Urinary bladder (tissue), 4 donors: ENCODE results near the gene CHIC2. TPM values are rescaled to one million over a fixed set of nuclear protein-coding genes. Genes with fewer than 3 reads are reported as not detected.
"Not testable (repeated sequence)": the region's sequence is repeated elsewhere in the genome, so short reads cannot be mapped to it uniquely, and the experiment has no call there.

ENCODE experiments used
- DNase-seq: peaks from one replicate; pipeline ENCODE4 v3.0.0-alpha.2; 2015; ENCODE audit errors: extremely low spot score
- H3K27ac ChIP-seq: one replicate; pipeline ENCODE4 v1.5.1; 2013; ENCODE audit warnings: low read depth, mild to moderate bottlenecking, moderate library complexity
- H3K36me3 ChIP-seq: one replicate; pipeline ENCODE4 v1.6.1; 2013; ENCODE audit warnings: mild to moderate bottlenecking, moderate library complexity; ENCODE audit not compliant: insufficient read depth
- H3K4me1 ChIP-seq: one replicate; pipeline ENCODE4 v1.6.1; 2013; ENCODE audit warnings: mild to moderate bottlenecking, moderate library complexity; ENCODE audit not compliant: insufficient read depth
- H3K4me3 ChIP-seq: one replicate; pipeline ENCODE4 v1.5.1; 2013; ENCODE audit warnings: low read depth, low read length
- WGBS: extraction: QIAGEN DNeasy Blood & Tissue Kit; methylation state at CpG from one replicate; pipeline ENCODE4 v1.1.7; 2013; 5-methylcytosine and 5-hydroxymethylcytosine counted together
- polyA plus RNA-seq: library from polyadenylated mRNA; stranded (reverse); fragments of 200-250 nt; gene quantifications from one replicate; pipeline ENCODE4 v1.2.3, GENCODE V29; 2013
- total RNA-seq: library from RNA; depleted of rRNA; stranded (reverse); fragments of >200 nt; gene quantifications from one replicate; pipeline ENCODE4 v1.2.3, GENCODE V29; 2014
- donor health status: healthy with polysubstance abuse.
- donor health status: healthy.

The CHIC2 gene
- total RNA-seq (39.5 TPM), polyA plus RNA-seq (27.3 TPM)

- Histone ChIP-seq H3K4me3 (peak within 1 kb of the TSS; percentile 95), H3K36me3 (no peaks in the 10 kb centered on the region), H3K27ac (peak within 1 kb of the TSS; percentile 97), H3K4me1 (no peaks in the 10 kb centered on the region)
- DNase-seq: peak; percentile 74
- under 1% methylated on average over 87 of the region's 87 CpGs for WGBS
These were observed at the start of gene CHIC2 for GRCh38 chr4:54064317-54065111. TSS of gene CHIC2 (minus strand) at chr4:54064605. CDS start at chr4:54064300, 305 bp downstream.

- H3K4me3 ChIP-seq, H3K36me3 ChIP-seq, DNase-seq, H3K4me1 ChIP-seq, H3K27ac ChIP-seq: not testable (repeated sequence)
- WGBS: 90% methylated on average over 1 of the region's 1 CpG
These were observed 48.8 kb upstream of the CHIC2 start for GRCh38 chr4:54113206-54113605.

- DNase-seq: no peak
- Histone ChIP-seq H3K36me3 (no peaks in the 10 kb centered on the region), H3K27ac (no peak overlapping the region), H3K4me1 (no peaks in the 10 kb centered on the region), H3K4me3 (no peak overlapping the region)
- WGBS: 30% methylated on average over 10 of the region's 10 CpGs
These were observed 45.6 kb upstream of the CHIC2 start for GRCh38 chr4:54110019-54110416.

- DNase-seq: no peak
- H3K4me1 ChIP-seq: no peaks in the 10 kb centered on the region
- WGBS: 20% methylated on average over 51 of the region's 51 CpGs
- H3K4me3 ChIP-seq: no peak overlapping the region
- no peaks in the 10 kb centered on the region for H3K36me3 ChIP-seq
- no peak overlapping the region for H3K27ac ChIP-seq
These were observed 45.0 kb upstream of the CHIC2 start for GRCh38 chr4:54109241-54110018.

- Histone ChIP-seq H3K27ac (no peak overlapping the region), H3K4me3 (no peak overlapping the region), H3K36me3 (no peaks in the 10 kb centered on the region), H3K4me1 (no peaks in the 10 kb centered on the region)
- DNase-seq: no peak
- 37% methylated on average over 22 of the region's 22 CpGs for WGBS
These were observed 43.7 kb upstream of the CHIC2 start for GRCh38 chr4:54107951-54108748.

- DNase-seq: no peak
- Histone ChIP-seq H3K36me3 (no peaks in the 10 kb centered on the region), H3K4me1 (no peaks in the 10 kb centered on the region), H3K27ac (no peak overlapping the region), H3K4me3 (no peak overlapping the region)
- 86% methylated on average over 1 of the region's 1 CpG for WGBS
These were observed 40.5 kb upstream of the CHIC2 start for GRCh38 chr4:54104907-54105306.

- Histone ChIP-seq H3K4me1 (no peaks in the 10 kb centered on the region), H3K27ac (no peak overlapping the region), H3K4me3 (no peak overlapping the region), H3K36me3 (no peaks in the 10 kb centered on the region)
- no peak for DNase-seq
- WGBS: 21% methylated on average over 8 of the region's 8 CpGs
These were observed 38.8 kb upstream of the CHIC2 start for GRCh38 chr4:54103190-54103574.

GRCh38 chr4:54102531-54103106, 38.2 kb upstream of the CHIC2 start:
- H3K27ac ChIP-seq: no peak overlapping the region
- no peak for DNase-seq
- H3K4me3 ChIP-seq: no peak overlapping the region
- H3K4me1 ChIP-seq: no peaks in the 10 kb centered on the region
- no peaks in the 10 kb centered on the region for H3K36me3 ChIP-seq
- 69% methylated on average over 6 of the region's 6 CpGs for WGBS

GRCh38 chr4:54101190-54102041, 37.0 kb upstream of the CHIC2 start:
- WGBS: 9% methylated on average over 50 of the region's 50 CpGs
- no peak overlapping the region for H3K4me3 ChIP-seq

GRCh38 chr4:54100595-54101189, 36.3 kb upstream of the CHIC2 start:
- 2% methylated on average over 46 of the region's 46 CpGs for WGBS
- H3K4me3 ChIP-seq: peak overlapping the region; percentile 29

More at GRCh38 chr4:54101190-54102041, 37.0 kb upstream of the CHIC2 start:
- Histone ChIP-seq H3K27ac (no peak overlapping the region), H3K36me3 (no peaks in the 10 kb centered on the region), H3K4me1 (no peaks in the 10 kb centered on the region)
- DNase-seq: no peak

GRCh38 chr4:54099748-54100574, 35.6 kb upstream of the CHIC2 start, which contains the start of gene GSX2:
TSS of gene GSX2 (plus strand) at chr4:54100163. CDS start at chr4:54100345, 182 bp downstream.
- H3K4me3 ChIP-seq: peak within 1 kb of the TSS; percentile 29
- H3K4me1 ChIP-seq: no peaks in the 10 kb centered on the region
- no peak within 1 kb of the TSS for H3K27ac ChIP-seq
- no peaks in the 10 kb centered on the region for H3K36me3 ChIP-seq
- DNase-seq: no peak
- WGBS: 1% methylated on average over 66 of the region's 66 CpGs

More at GRCh38 chr4:54100595-54101189, 36.3 kb upstream of the CHIC2 start:
- no peaks in the 10 kb centered on the region for H3K4me1 ChIP-seq
- no peak for DNase-seq
- no peak overlapping the region for H3K27ac ChIP-seq
- H3K36me3 ChIP-seq: no peaks in the 10 kb centered on the region
